ENCODE data around the gene SCGB1D2.

SCGB1D2 gene

DNA sequence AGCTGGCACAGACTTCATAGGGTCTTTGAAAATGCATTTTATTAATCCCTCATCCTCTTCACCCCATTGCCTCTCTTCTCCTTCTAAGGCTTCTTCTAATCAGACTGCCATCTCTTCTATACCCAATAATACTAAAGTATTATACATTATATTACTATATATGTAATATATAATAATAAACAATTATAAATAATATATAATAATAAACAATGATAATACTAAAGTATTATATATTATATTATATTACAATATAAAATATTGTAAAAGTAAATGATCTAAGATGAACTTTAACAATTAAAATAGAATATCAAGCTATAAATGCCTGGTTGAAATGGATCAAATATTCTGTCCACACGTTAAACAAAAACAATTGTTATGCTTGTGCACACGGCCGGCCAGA lies 20.5 kb upstream of the SCGB1D2 start:
- H3K9ac ChIP-seq (ENCODE audit: low read depth, low read length) = no peak overlapping the region
- peaks cover 12% of the 10 kb centered on the region for H3K9me3 ChIP-seq (ENCODE audit: control insufficient read depth, insufficient read depth, low read length)
- no peaks in the 10 kb centered on the region for H3K27me3 ChIP-seq (ENCODE audit: control insufficient read depth, insufficient read depth, low read length)
- no peak overlapping the region for H3K4me3 ChIP-seq (ENCODE audit: low read depth, low read length)
- no peaks in the 10 kb centered on the region for H3K36me3 ChIP-seq (ENCODE audit: control insufficient read depth, insufficient read depth, low read length)
- H3K4me1 ChIP-seq (ENCODE audit: control insufficient read depth, insufficient read depth, low read length) = no peaks in the 10 kb centered on the region

DNA sequence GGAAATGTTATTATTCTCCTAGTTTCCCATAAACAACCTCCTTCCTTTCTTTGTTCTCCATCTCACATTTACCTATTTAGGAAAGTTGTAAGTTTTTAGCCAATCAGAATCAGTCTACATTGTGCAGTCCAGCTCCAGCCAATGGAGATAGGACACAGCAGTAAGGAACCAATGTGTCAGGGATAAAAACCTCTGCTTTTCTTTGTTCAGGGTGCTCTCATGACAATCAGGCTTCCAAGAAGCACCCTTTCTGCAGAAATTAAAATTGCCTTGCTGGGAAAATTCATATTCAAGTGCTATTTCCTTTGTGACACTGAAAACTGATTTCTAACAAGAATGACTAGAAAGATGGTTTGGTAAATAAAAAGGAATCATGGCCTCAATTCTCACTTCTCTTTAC lies 18.9 kb upstream of the SCGB1D2 start:
- Histone ChIP-seq H3K4me1 (ENCODE audit: control insufficient read depth, insufficient read depth, low read length) (no peaks in the 10 kb centered on the region), H3K27me3 (ENCODE audit: control insufficient read depth, insufficient read depth, low read length) (no peaks in the 10 kb centered on the region), H3K9me3 (ENCODE audit: control insufficient read depth, insufficient read depth, low read length) (peaks cover 12% of the 10 kb centered on the region), H3K4me3 (ENCODE audit: low read depth, low read length) (no peak overlapping the region), H3K36me3 (ENCODE audit: control insufficient read depth, insufficient read depth, low read length) (no peaks in the 10 kb centered on the region), H3K9ac (ENCODE audit: low read depth, low read length) (no peak overlapping the region)

DNA sequence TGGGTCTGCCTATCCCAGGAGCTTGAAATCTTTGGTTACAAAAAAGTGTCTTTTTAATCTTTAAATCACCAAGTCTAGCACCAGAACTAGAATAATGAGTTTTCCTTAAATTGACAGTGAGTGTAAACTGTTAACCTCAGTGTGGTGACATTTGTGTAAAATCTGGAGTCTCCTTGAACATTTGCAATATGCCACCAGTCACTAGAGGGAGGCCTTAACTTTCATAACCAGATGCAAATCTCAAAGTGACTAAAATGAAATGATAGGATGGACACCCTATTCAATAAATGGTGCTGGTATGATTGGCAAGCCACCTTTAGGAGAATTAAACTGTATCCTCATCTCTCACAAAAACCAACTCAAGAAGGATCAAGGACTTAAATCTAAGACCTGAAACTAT lies 8.3 kb upstream of the SCGB1D2 start:
- Histone ChIP-seq H3K4me3 (ENCODE audit: low read depth, low read length) (no peak overlapping the region), H3K9me3 (ENCODE audit: control insufficient read depth, insufficient read depth, low read length) (no peaks in the 10 kb centered on the region), H3K4me1 (ENCODE audit: control insufficient read depth, insufficient read depth, low read length) (no peaks in the 10 kb centered on the region), H3K9ac (ENCODE audit: low read depth, low read length) (no peak overlapping the region), H3K27me3 (ENCODE audit: control insufficient read depth, insufficient read depth, low read length) (no peaks in the 10 kb centered on the region), H3K36me3 (ENCODE audit: control insufficient read depth, insufficient read depth, low read length) (no peaks in the 10 kb centered on the region)

DNA sequence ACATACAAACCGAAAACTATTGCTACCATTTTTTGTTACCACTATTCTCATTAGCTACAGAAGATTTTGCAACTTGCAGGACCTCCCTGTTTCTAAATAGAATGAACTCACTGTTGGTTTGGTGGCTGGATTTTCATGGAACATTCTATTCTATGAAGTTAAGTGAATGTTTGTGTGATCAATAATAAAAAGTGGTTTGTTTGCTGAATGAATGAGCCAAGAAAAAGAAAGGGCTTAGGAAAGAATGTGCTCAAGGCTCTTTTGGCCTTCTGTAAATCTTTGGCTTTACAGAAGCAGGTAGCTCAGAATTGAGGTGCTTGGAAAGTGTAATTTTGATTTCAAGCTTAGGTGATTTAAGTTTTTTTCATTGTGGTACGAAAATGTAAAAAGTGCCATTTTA lies 5.9 kb upstream of the SCGB1D2 start:
- Histone ChIP-seq H3K9me3 (ENCODE audit: control insufficient read depth, insufficient read depth, low read length) (no peaks in the 10 kb centered on the region), H3K4me3 (ENCODE audit: low read depth, low read length) (no peak overlapping the region), H3K4me1 (ENCODE audit: control insufficient read depth, insufficient read depth, low read length) (no peaks in the 10 kb centered on the region), H3K9ac (ENCODE audit: low read depth, low read length) (no peak overlapping the region), H3K36me3 (ENCODE audit: control insufficient read depth, insufficient read depth, low read length) (no peaks in the 10 kb centered on the region), H3K27me3 (ENCODE audit: control insufficient read depth, insufficient read depth, low read length) (no peaks in the 10 kb centered on the region)

DNA sequence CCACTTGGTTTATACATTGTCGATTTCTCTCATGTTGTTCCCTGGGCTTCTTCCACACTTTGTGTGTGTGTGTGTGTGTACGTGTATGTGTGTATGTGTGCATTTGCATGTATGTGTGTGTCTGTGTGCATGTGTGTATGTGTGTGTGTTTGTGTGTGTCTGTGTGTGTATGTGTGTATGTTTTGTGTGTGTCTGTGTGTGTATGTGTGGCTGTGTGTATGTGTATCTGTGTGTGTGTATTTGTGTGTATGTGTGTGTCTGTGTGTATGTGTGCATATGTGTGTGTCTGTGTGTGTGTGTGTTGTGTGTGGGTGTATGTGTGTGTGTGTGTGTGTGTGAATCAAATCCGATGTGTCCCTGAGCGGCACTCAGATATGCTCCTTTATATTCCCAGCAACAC lies 4.5 kb upstream of the SCGB1D2 start:
- Histone ChIP-seq H3K4me3 (ENCODE audit: low read depth, low read length) (no peak overlapping the region), H3K4me1 (ENCODE audit: control insufficient read depth, insufficient read depth, low read length) (peaks cover 3% of the 10 kb centered on the region), H3K36me3 (ENCODE audit: control insufficient read depth, insufficient read depth, low read length) (no peaks in the 10 kb centered on the region), H3K27me3 (ENCODE audit: control insufficient read depth, insufficient read depth, low read length) (no peaks in the 10 kb centered on the region), H3K9ac (ENCODE audit: low read depth, low read length) (no peak overlapping the region), H3K9me3 (ENCODE audit: control insufficient read depth, insufficient read depth, low read length) (no peaks in the 10 kb centered on the region)

DNA sequence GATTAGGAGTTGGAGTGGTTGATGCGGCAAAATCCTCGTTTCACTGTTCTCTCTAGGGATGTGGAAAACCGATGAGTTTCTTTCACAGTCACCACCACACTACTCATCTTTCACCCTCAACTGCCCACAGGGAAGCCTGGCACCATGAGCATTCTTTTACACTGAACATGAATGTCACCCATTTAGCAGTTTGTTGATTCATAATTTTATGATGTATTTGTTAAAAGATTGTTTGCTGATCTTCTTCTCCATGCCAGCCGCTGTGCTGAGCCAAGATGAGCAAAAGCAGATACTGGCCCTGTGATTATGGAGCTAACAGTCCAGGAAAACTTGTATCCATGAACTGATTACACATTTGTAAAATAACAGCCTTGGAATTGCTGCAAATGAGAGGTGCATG lies 3.9 kb upstream of the SCGB1D2 start:
- Histone ChIP-seq H3K36me3 (ENCODE audit: control insufficient read depth, insufficient read depth, low read length) (no peaks in the 10 kb centered on the region), H3K4me3 (ENCODE audit: low read depth, low read length) (no peak overlapping the region), H3K9me3 (ENCODE audit: control insufficient read depth, insufficient read depth, low read length) (no peaks in the 10 kb centered on the region), H3K9ac (ENCODE audit: low read depth, low read length) (no peak overlapping the region), H3K4me1 (ENCODE audit: control insufficient read depth, insufficient read depth, low read length) (peaks cover 3% of the 10 kb centered on the region), H3K27me3 (ENCODE audit: control insufficient read depth, insufficient read depth, low read length) (no peaks in the 10 kb centered on the region)

DNA sequence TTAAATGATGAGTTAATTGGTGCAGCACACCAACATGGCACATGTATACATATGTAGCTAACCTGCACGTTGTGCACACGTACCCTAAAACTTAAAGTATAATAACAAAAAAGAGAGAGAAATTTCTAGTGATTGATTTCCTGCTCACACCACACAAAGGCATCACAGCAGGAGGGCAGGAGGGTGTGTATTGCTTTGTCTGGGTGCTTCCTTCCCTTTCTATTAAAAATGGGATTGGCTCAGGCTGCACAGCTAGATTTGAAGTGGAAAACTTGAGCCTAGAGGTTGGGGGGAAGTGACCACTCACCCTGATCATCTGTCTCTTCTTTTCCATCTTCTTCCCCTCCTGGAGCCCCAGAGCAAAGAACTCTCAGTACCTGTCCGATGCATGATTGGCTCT lies 944 bp upstream of the SCGB1D2 start:
- H3K9me3 ChIP-seq (ENCODE audit: control insufficient read depth, insufficient read depth, low read length) = no peaks in the 10 kb centered on the region
- no peaks in the 10 kb centered on the region for H3K36me3 ChIP-seq (ENCODE audit: control insufficient read depth, insufficient read depth, low read length)
- H3K4me3 ChIP-seq (ENCODE audit: low read depth, low read length) = no peak overlapping the region
- H3K4me1 ChIP-seq (ENCODE audit: control insufficient read depth, insufficient read depth, low read length) = peaks cover 3% of the 10 kb centered on the region
- no peaks in the 10 kb centered on the region for H3K27me3 ChIP-seq (ENCODE audit: control insufficient read depth, insufficient read depth, low read length)
- H3K9ac ChIP-seq (ENCODE audit: low read depth, low read length) = no peak overlapping the region

DNA sequence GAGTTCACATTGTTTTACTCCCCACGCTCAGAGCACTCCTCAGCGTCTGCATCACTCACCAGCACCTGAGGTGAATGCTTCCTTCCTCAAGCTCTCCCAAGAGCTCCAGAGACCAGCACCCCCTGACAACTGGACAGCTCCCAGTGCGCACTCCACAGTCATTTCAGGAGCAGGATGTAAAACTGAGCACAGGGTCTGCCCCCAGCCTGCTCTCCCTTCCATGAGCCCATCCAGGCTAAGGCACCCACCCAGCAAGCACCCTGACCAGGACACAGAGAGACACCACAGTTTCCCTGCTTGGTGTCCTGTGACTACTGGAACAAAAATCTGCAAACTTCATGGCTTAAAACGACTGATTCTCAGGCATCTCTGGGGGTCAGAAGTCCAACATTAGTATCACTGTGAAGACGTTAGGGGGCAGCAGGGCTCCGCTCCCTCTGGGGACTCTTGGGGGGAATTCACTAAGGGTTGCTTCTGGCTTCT lies 3.3 kb downstream of the SCGB1D2 start:
- Histone ChIP-seq H3K27me3 (ENCODE audit: control insufficient read depth, insufficient read depth, low read length) (no peaks in the 10 kb centered on the region), H3K9ac (ENCODE audit: low read depth, low read length) (no peak overlapping the region), H3K36me3 (ENCODE audit: control insufficient read depth, insufficient read depth, low read length) (no peaks in the 10 kb centered on the region), H3K9me3 (ENCODE audit: control insufficient read depth, insufficient read depth, low read length) (no peaks in the 10 kb centered on the region), H3K4me3 (ENCODE audit: low read depth, low read length) (no peak overlapping the region), H3K4me1 (ENCODE audit: control insufficient read depth, insufficient read depth, low read length) (peaks cover 3% of the 10 kb centered on the region)

DNA sequence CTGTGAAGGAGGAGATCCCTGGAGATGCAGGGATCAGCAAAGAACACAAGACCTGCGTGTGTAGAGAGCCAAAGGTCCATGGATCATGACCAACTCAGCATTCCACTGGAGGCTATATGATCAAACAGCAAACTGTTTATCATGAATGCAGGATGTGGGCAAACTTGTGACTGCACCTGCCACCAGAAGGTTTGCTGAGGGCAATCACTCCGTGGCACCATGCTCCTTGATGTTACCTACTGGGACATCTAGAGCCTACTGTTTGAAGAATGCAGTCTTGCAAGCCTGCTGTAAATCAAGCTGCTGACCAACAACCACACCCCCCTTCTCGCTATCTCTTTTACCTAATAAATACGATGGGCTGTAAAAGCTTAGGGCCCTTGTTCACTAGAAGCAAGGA lies 9.7 kb downstream of the SCGB1D2 start:
- Histone ChIP-seq H3K9ac (ENCODE audit: low read depth, low read length) (no peak overlapping the region), H3K36me3 (ENCODE audit: control insufficient read depth, insufficient read depth, low read length) (no peaks in the 10 kb centered on the region), H3K9me3 (ENCODE audit: control insufficient read depth, insufficient read depth, low read length) (no peaks in the 10 kb centered on the region), H3K4me1 (ENCODE audit: control insufficient read depth, insufficient read depth, low read length) (no peaks in the 10 kb centered on the region), H3K4me3 (ENCODE audit: low read depth, low read length) (no peak overlapping the region), H3K27me3 (ENCODE audit: control insufficient read depth, insufficient read depth, low read length) (no peaks in the 10 kb centered on the region)

DNA sequence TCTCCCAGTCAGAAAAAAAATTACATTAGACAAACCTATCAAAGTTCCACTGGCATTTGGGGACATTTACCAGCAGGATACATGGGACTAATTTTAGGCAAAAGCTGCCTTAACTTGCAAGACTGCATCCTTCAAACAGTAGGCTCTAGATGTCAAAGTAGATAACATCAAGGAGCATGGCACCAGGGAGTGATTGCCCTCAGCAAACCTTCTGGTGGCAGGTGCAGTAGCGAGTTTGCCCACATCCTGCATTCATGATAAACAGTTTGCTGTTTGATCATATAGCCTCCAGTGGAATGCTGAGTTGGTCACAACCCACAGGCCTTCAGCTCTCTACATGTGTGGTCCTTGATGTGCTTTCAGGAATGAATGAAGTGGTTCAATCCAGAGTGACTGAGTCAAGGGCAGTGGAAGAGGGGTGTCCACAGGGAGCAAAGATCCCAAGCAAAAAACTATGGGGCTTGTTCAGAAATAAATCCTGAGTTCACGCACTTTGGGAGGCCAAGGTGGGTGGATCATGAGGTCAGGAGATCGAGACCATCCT lies 12.0 kb downstream of the SCGB1D2 start:
- H3K9me3 ChIP-seq (ENCODE audit: control insufficient read depth, insufficient read depth, low read length) = no peaks in the 10 kb centered on the region
- H3K36me3 ChIP-seq (ENCODE audit: control insufficient read depth, insufficient read depth, low read length) = no peaks in the 10 kb centered on the region
- no peaks in the 10 kb centered on the region for H3K27me3 ChIP-seq (ENCODE audit: control insufficient read depth, insufficient read depth, low read length)
- H3K9ac ChIP-seq (ENCODE audit: low read depth, low read length) = no peak overlapping the region
- no peaks in the 10 kb centered on the region for H3K4me1 ChIP-seq (ENCODE audit: control insufficient read depth, insufficient read depth, low read length)
- no peak overlapping the region for H3K4me3 ChIP-seq (ENCODE audit: low read depth, low read length)

DNA sequence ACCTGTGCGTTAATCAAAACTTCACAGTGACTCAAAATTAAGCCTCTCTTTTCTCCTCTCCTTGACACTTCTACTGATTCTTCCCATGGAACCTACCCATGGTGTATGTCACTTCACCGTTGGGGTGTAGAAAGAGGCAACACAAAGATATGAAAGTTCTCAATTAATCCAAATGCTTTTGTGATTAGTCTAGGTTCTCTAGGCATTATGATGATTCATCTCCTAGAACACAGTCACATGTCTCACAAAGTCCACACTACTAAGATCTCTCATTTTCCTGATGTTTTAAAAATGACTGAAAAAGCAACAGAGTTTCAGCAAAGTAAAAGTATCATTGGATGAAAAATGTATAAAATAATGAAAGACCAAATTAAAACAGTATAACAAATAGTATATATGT lies 14.2 kb downstream of the SCGB1D2 start:
- H3K4me1 ChIP-seq (ENCODE audit: control insufficient read depth, insufficient read depth, low read length) = no peaks in the 10 kb centered on the region
- H3K27me3 ChIP-seq (ENCODE audit: control insufficient read depth, insufficient read depth, low read length) = no peaks in the 10 kb centered on the region
- H3K36me3 ChIP-seq (ENCODE audit: control insufficient read depth, insufficient read depth, low read length) = no peaks in the 10 kb centered on the region
- H3K4me3 ChIP-seq (ENCODE audit: low read depth, low read length) = no peak overlapping the region
- H3K9me3 ChIP-seq (ENCODE audit: control insufficient read depth, insufficient read depth, low read length) = no peaks in the 10 kb centered on the region
- H3K9ac ChIP-seq (ENCODE audit: low read depth, low read length) = no peak overlapping the region

DNA sequence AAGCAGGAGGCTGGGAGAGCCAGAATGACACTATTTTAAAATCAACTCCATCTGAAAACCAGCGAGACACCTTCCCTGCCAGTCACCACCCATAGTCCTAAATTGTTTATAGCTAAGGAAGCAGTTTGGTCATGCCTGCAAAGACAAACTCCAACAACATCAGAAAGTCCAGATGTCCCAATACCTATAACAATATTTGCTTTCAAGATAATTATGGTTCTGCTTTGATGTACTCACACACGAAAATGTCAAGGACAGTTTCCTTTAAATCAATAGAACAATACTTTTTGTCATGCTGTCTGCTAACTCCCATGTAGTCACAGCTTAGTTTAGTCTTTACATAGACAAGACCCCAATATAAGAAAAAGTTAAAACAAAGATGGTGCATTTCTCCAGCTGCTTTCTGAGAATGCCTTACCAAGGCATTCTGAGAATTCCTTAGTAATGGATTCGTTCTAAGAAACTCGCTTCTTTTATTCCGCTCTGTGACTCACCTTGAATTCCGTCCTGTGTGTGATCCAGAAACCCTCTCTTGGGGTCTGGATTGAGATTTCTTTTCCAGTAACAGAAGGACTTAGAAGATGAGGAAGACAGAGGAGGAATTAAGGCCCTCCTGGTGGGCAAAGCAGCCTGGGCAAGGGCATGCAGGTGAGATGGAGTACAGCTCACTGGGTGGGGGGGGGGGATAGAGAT lies 18.4 kb downstream of the SCGB1D2 start:
- Histone ChIP-seq H3K4me1 (ENCODE audit: control insufficient read depth, insufficient read depth, low read length) (no peaks in the 10 kb centered on the region), H3K36me3 (ENCODE audit: control insufficient read depth, insufficient read depth, low read length) (no peaks in the 10 kb centered on the region), H3K9me3 (ENCODE audit: control insufficient read depth, insufficient read depth, low read length) (no peaks in the 10 kb centered on the region), H3K4me3 (ENCODE audit: low read depth, low read length) (no peak overlapping the region), H3K9ac (ENCODE audit: low read depth, low read length) (no peak overlapping the region), H3K27me3 (ENCODE audit: control insufficient read depth, insufficient read depth, low read length) (no peaks in the 10 kb centered on the region)

Data from iPS-15b (cell line).